Activated naive CD4-positive, alpha-beta T cell treated with anti-CD3 and anti-CD28 coated beads, Interleukin-2, amount 10 ng/mL, durations not matched to agents 7 days and 5 days (primary cell): ENCODE data around the gene ANTKMT.
"Not testable (repeated sequence)": the region's sequence is repeated elsewhere in the genome, so short reads cannot be mapped to it uniquely, and the experiment has no call there.

Experiments used
- CTCF ChIA-PET: fragments of 350-600 bp; sonication (Branson Sonifier 250); formaldehyde crosslinking; loops from one replicate; lab custom pipeline; 2021; ENCODE audit warnings: antibody characterized with exemption; lab: Charles Lee
- DNase-seq: peaks from one replicate; pipeline ENCODE4 v3.0.0-alpha.2; 2020
- H3K27ac Mint-ChIP-seq: one replicate; pipeline ENCODE4 v1.8.0; 2021; ENCODE audit warnings: mild to moderate bottlenecking, moderate library complexity, mixed read lengths
- H3K27me3 Mint-ChIP-seq: one replicate; pipeline ENCODE4 v1.8.0; 2021; ENCODE audit warnings: mild to moderate bottlenecking, mixed read lengths
- H3K36me3 Mint-ChIP-seq: one replicate; pipeline ENCODE4 v1.8.0; 2021; ENCODE audit warnings: mixed read lengths
- H3K4me1 Mint-ChIP-seq: one replicate; pipeline ENCODE4 v1.8.0; 2021; ENCODE audit warnings: mixed read lengths
- H3K4me3 Mint-ChIP-seq: one replicate; pipeline ENCODE4 v1.8.0; 2021; ENCODE audit warnings: mild to moderate bottlenecking, moderate library complexity, mixed read lengths
- H3K9me3 Mint-ChIP-seq: one replicate; pipeline ENCODE4 v1.8.0; 2021; ENCODE audit warnings: mixed read lengths

Gene ANTKMT

DNA sequence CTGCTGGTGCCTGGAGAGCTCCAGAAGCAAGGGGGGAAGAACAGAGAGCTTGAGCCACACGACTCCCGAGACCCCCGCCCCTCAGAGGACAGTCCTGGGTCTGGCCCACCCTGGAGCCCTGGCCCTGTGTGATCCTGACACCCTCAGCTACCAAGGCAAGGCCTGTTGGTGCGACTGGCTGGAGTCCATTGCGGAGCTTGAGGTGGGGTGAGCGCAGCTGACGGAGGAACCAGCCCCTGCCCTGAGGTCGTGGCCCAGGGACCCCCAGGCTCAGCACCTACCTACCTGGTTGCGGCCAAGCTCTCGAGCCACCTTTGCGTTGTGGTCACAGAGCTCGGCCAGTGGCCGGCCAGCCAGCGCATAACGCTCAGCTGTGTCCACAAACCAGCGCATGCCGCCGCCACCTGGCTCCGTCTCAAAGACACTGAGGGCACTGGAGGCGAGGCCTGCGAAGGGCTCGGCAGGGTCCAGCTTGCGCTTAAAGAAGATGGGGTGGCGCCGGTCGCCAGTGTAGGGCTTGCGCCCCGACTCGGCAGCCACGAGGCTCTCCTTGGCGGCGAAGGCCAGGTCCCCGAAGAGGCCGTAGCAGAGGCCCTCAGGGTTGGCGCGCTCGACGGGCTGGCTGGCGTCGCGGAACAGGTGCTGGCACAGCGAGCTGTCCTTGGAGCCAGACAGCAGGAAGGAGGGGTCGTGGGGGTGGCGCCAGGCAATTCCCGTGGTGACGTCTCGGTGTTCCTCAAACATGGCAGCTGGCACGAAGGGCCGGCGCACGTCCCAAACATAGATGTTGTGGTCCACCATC, 34.3 kb upstream of the ANTKMT start:
- no peaks in the 10 kb centered on the region for H3K9me3 Mint-ChIP-seq
- CTCF ChIA-PET, result no interaction called here
- H3K4me3 Mint-ChIP-seq, result peak overlapping the region; percentile 21
- no peak for DNase-seq
- no peaks in the 10 kb centered on the region for H3K27me3 Mint-ChIP-seq
- peaks cover 43% of the 10 kb centered on the region for H3K4me1 Mint-ChIP-seq
- H3K36me3 Mint-ChIP-seq, result peaks cover 17% of the 10 kb centered on the region
- no peak overlapping the region for H3K27ac Mint-ChIP-seq

DNA sequence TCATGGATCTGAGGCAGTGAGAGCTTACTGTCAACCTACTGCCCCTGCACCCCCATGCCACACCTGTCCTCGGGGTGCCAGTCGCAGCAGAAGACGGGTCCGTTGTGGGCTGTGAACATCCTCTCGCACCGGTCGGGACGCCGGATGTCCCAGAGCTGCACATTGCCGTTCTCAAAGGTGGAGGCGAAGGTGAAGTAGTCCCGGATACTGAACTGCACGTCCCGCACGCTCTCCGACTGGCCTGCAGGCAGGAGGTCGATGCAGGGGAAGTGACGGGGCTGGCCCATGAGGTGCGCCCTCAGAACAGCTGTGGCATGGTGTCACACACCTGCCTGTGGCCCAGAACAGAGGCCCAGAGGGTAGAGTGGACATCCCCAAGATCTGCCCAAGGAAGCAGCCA, 33.4 kb upstream of the ANTKMT start:
- H3K36me3 Mint-ChIP-seq, result peaks cover 10% of the 10 kb centered on the region
- no peak for DNase-seq
- CTCF ChIA-PET, result interaction anchor here (1.0 kb wide), 1 partner anchor 19 kb away, joined by 5 read pairs; the partner anchor contains the start of gene RHOT2
- H3K27ac Mint-ChIP-seq, result no peak overlapping the region
- H3K4me3 Mint-ChIP-seq, result peak overlapping the region; percentile 23
- H3K27me3 Mint-ChIP-seq, result peaks cover under 1% of the 10 kb centered on the region
- H3K9me3 Mint-ChIP-seq, result no peaks in the 10 kb centered on the region
- peaks cover 38% of the 10 kb centered on the region for H3K4me1 Mint-ChIP-seq

DNA sequence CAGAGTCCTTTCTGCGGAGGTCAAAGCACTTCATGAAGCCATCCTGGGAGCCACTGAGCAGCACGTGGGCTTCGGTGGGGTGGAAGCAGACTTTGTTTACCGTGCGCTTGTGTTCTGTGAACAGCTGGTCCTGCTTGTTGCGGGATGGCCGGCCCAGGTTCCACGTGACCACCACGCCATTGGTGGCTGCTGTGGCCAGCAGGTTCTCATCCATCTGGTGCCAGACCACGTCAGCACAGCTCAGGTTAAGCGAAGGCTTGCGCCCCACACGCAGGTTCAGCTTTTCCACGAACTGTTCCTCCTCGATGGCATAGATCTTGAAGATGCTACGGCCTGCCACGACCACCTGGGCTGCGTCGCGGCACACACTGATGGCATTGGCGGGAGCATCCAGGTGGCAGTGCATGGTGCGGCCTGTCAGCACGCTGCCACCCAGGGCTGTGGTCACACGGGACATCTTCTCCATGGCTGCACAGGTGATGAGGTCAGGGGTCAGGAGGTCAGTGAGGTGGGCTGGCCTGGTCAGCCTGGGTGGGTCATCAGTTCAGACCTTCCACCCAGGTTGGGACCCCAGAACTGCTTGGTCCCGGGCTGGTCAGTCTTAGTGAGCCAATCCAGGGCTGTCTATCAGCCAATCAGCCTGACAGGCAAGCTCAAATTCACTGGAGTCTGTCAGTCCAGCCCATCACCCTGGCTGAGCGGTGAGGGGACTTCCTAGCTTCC, 31.6 kb upstream of the ANTKMT start:
- Mint-ChIP-seq H3K9me3 (no peaks in the 10 kb centered on the region), H3K4me3 (peak overlapping the region; percentile 86), H3K4me1 (peaks cover 32% of the 10 kb centered on the region), H3K36me3 (peaks cover 7% of the 10 kb centered on the region), H3K27ac (peak overlapping the region; percentile 88), H3K27me3 (peaks cover 18% of the 10 kb centered on the region)
- DNase-seq, result no peak
- CTCF ChIA-PET, result no interaction called here

DNA sequence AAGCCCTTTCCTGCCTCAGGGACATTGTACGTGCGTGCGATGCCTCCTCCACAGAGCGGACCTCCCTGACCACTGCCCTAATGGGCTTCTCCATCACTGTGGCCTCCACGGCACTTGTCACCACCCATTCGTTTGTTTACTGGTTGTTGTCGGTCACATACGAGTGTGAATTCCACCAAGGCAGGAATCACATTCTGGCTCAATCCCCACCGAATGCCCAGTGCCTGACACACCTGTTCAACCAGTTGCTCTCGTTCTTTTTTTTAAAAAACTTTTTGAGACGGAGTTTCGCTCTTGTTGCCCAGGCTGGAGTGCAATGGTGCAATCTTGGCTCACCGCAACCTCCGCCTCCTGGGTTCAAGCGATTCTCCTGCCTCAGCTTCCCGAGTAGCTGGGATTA, 29.7 kb upstream of the ANTKMT start:
- Mint-ChIP-seq H3K27ac (peak overlapping the region; percentile 88), H3K27me3 (peaks cover 37% of the 10 kb centered on the region), H3K4me1 (peaks cover 36% of the 10 kb centered on the region), H3K4me3 (peak overlapping the region; percentile 86)
- H3K36me3 Mint-ChIP-seq, H3K9me3 Mint-ChIP-seq, CTCF ChIA-PET, DNase-seq: not testable (repeated sequence)

DNA sequence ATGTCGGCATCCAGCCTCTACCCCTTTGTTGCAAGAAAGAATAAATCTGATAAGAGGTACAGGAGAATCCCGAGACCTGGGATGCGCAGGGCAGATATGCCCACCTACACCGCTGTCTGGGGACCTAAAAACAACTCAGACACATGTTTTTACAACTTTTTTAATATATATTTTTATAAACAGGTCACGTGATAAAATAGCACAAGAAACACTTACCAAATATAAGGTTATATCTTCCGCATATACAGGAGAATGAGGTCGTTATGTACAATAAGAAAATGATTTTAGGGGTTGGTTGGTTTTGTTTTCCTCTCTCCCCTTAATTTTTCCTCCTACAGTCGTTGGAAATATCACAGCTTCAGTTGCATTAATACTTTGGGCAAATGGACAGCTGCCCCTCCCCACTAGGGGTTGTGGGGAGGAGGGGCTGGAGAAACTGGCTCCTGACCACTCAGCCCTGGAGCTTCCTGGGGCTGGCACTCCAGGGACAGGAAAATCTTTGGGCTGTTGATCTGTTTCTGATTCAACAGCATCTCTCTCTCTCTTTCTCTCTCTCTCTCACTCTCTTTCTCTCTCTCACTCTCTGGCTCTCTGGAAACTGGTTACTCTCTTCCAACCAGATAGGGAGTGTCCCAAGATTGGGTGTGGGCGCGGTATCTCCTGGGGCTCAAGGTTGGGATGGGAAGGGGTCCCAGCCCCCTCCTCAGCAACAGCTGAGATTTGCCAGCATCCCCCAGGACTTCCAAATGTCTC, 28.4 kb upstream of the ANTKMT start:
- Mint-ChIP-seq H3K4me3 (no peak overlapping the region), H3K27me3 (peaks cover 41% of the 10 kb centered on the region), H3K9me3 (no peaks in the 10 kb centered on the region), H3K36me3 (no peaks in the 10 kb centered on the region), H3K4me1 (peaks cover 47% of the 10 kb centered on the region), H3K27ac (no peak overlapping the region)
- CTCF ChIA-PET, result no interaction called here
- no peak for DNase-seq

DNA sequence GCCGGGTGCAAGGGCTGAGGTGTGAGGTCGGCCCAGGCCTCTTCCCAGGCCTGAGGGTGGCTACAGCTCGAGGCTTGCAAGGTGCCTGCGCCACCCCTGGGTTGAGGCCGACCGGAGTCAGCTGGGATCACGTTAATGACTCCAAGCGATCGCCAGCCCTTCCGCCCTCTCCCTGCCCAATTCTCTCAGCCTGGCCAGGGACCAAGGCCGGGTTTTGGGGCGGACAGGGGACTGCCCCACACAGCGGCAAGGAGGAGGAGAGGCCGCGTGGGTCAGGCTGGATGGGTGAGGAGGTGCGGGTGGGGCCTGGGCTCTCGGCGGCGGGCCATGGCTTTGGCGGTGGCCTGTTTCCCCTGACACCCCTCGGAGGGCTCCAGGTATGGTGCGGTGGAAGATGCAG, 27.6 kb upstream of the ANTKMT start:
- H3K27me3 Mint-ChIP-seq, result peaks cover 45% of the 10 kb centered on the region
- H3K4me1 Mint-ChIP-seq, result peaks cover 48% of the 10 kb centered on the region
- no peak overlapping the region for H3K27ac Mint-ChIP-seq
- H3K36me3 Mint-ChIP-seq, result no peaks in the 10 kb centered on the region
- CTCF ChIA-PET, result no interaction called here
- no peak for DNase-seq
- H3K4me3 Mint-ChIP-seq, result peak overlapping the region; percentile 45
- H3K9me3 Mint-ChIP-seq, result no peaks in the 10 kb centered on the region

DNA sequence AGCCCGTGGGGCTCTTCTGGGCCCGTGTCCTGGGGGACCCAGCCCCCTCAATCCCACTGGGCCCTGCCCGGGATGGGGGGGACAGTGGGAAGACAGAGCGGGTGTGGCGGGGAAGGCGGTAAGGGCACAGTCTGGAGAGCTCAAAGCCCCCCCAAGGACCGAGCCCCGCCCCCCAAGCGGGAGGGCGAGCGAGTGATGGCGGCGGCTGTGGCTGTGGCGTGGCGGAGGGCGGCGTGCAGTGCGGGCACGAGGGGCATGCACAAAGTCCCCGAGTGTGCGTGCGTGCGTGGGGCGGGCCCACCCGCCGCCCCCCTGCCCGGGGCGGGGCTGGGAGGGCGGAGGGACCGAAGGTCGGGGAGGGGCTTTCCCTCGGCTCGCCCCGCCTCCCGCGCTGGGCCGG, 27.2 kb upstream of the ANTKMT start:
- no peak overlapping the region for H3K27ac Mint-ChIP-seq
- no peak for DNase-seq
- H3K4me1 Mint-ChIP-seq, result peaks cover 46% of the 10 kb centered on the region
- CTCF ChIA-PET, result no interaction called here
- peak overlapping the region; percentile 45 for H3K4me3 Mint-ChIP-seq
- H3K36me3 Mint-ChIP-seq, result no peaks in the 10 kb centered on the region
- H3K27me3 Mint-ChIP-seq, result peaks cover 48% of the 10 kb centered on the region
- H3K9me3 Mint-ChIP-seq, result no peaks in the 10 kb centered on the region

DNA sequence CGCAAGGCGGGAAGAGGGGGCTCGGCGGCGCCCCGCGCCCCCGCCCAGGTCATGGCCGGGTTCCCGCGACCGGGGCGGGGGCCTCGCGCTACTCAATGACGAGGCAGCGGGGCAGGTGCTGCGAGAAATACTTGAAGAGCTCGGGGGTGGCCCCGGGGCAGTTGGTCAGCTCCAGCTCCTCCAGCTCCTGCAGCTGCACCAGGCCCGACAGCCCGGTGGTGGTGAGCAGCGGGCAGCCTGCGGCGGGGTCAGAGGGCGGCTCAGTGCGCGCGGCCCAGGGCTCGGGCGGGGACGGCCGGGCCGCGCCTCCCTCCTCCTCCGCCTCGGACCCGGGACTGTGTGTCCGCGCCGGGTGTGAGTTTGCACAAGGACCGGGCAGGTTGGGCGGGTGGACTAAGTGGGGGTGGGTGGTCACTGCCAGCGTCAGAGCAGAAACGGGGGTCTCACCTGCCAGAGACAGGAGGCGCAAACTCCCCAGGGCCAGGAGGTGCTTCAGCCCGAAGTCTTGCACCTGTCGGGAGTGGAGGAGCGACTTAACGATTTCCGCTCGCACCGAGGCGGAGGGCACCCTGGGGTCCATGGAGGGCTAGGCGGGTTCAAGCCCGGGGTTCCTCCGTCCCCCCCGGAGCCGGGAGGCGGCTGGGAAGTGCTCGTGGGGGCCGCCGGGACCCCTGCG, 26.6 kb upstream of the ANTKMT start:
- peaks cover 53% of the 10 kb centered on the region for H3K27me3 Mint-ChIP-seq
- CTCF ChIA-PET, result no interaction called here
- DNase-seq, result no peak
- peak overlapping the region; percentile 63 for H3K4me3 Mint-ChIP-seq
- no peaks in the 10 kb centered on the region for H3K36me3 Mint-ChIP-seq
- H3K9me3 Mint-ChIP-seq, result no peaks in the 10 kb centered on the region
- H3K4me1 Mint-ChIP-seq, result peaks cover 47% of the 10 kb centered on the region
- no peak overlapping the region for H3K27ac Mint-ChIP-seq

DNA sequence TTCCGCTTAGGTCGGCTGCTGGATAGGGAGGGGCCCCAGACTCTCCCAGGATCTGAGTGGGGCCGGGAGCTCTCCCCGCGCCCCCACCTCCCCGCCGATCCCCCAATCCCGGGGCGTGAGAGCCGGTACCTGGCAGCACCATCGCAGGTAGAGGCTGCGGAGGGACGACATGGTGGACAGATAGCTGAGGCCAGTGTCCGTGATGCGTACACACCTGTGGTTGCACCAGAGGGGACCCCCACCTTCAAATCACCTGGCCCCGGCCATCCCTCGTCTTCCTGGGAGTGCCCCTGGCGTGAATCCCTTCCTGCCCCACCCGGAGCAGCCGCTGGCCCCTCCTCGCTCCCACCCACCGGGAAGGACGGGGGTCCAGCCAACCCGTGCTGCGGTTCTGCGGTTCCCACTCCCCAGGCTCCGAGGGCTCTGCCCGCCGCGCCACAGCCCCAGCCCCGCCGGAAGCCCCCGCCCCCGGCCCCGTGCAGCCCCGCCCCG, 26.0 kb upstream of the ANTKMT start:
- H3K36me3 Mint-ChIP-seq, result no peaks in the 10 kb centered on the region
- peak overlapping the region; percentile 50 for H3K4me3 Mint-ChIP-seq
- CTCF ChIA-PET, result interaction anchor here (1.2 to 1.3 kb wide), 2 partner anchors 20 to 24 kb away, joined by 4 read pairs; partner anchors contain the start of gene METRN
- DNase-seq, result peak; percentile 78
- peaks cover 49% of the 10 kb centered on the region for H3K4me1 Mint-ChIP-seq
- peaks cover 59% of the 10 kb centered on the region for H3K27me3 Mint-ChIP-seq
- no peak overlapping the region for H3K27ac Mint-ChIP-seq
- H3K9me3 Mint-ChIP-seq, result no peaks in the 10 kb centered on the region

DNA sequence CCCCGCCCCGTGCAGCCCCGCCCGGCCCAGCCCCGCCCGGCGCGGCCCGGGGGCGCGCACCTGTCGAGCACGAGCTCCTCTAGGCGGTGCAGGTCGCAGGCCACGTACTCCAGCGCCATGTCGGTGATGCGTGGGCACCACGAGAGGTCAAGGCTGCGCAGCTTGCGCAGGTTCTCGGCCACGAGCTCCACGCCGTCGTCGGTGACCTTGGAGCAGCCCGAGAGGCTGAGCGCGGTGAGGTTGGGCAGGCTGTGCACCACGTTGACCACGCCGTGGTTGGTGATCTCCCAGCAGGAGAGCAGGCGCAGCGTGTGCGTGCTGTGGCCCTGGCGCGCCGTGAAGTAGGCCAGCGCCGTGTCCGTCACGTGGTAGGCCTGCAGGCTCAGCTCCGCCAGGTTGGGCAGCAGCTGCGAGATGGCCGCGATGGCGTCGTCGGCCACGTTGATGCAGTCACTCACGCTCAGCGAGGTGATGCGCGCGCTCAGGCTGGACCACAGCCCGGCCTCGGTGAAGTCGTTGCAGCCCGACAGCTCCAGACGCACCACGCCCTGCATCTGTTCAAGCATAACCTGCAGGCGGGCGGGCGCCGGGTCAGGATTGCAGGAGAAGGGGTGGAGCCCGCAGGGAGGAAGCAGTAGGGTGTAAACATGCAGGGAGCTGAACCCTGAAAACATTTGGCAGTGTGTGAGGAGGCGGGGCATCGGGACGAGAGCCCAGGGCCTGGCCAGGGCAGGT, 25.4 kb upstream of the ANTKMT start:
- Mint-ChIP-seq H3K9me3 (no peaks in the 10 kb centered on the region), H3K27ac (peak overlapping the region; percentile 90), H3K27me3 (peaks cover 65% of the 10 kb centered on the region), H3K36me3 (no peaks in the 10 kb centered on the region), H3K4me1 (peaks cover 45% of the 10 kb centered on the region), H3K4me3 (peak overlapping the region; percentile 76)
- DNase-seq, result peak; percentile 81
- CTCF ChIA-PET, result interaction anchor here (1.0 to 1.3 kb wide), 3 partner anchors 17 to 24 kb away, joined by 3 to 4 read pairs (median 4); partner anchors contain the start of gene METRN

DNA sequence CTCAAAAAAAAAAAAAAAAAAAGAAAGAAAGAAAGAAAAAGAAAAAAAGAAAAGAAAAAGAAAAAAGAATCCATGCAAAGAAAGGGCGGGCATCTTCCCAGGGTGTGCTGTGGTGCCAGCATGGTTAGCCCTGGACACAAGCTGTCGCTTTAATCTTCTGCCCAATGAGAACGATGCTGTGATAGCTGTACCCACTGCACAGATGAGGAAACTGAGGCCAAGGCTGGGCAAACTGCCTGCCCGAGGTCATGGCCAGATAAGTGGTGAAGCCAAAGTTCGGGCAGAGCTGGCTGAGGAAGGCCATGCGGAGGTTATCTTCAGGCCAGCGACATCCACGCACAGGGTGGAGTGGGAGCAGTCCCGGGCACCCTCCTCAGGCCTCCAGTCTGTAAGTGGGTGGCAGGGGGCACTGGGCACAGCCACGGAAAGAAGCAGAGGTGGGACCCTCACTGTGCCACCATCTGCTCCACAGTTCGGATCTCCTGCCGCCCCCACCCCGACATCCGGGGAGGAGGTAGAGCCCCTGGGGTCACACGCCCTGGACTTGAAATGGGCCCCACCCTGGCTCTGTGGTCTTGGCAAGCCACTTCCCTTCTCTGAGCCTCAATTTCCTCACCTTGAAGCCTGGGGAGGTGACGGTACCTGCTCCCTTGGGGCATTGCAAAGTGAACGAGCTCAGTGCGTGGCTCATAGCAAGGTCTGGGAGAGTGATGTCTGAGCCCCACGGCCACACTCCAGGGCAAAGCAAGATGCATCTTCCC, 21.9 kb upstream of the ANTKMT start:
- CTCF ChIA-PET, result no interaction called here
- Mint-ChIP-seq H3K4me1 (peaks cover 33% of the 10 kb centered on the region), H3K36me3 (no peaks in the 10 kb centered on the region), H3K4me3 (no peak overlapping the region), H3K27me3 (peaks cover 86% of the 10 kb centered on the region), H3K9me3 (no peaks in the 10 kb centered on the region), H3K27ac (peak overlapping the region; percentile 75)
- DNase-seq, result peak; percentile 53

DNA sequence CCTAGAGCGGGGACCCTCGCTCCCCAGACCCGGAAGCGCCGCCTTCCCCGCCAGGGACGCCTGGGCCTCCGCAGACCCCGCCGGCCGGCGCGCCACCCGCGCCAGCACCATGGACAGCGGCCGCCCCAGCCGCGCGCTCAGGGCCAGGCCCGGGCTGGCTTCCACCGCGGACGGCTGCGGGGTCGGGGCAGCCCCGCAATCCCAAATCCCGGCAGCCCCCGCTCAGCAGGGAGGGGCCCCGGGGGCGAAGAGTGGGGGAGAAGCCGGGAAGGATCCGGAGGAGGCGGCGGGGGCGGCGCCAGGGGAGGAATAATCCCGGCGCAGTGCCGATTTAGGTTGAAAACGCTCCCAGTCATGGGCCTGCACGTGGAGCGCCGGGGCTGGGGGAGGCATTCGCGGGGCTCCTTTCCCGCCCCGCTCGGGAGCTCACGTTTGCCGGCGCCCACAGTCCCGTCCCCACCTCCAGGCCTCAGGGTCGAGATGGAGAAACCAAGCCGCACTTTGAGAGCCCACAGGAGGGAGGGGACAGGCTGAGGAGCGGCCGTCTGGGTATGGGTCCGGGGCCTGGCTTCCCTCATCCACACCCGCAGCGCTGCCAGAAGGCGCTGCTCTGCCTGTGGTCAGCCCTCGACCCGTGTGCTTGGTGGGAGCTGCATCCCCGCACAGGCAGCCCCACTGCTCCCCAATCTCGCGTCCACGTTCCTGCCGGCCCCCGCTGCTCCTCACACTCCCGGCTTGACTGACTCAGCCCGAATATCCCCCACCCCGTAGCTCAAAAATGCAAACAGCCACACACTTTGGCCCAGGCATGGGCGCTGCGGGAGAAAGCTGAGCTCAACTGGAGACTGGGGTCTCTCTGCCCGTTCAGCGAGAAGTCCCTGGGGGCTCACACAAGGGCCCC, 20.0 kb upstream of the ANTKMT start:
- peaks cover 24% of the 10 kb centered on the region for H3K4me1 Mint-ChIP-seq
- H3K4me3 Mint-ChIP-seq, result no peak overlapping the region
- no peaks in the 10 kb centered on the region for H3K9me3 Mint-ChIP-seq
- no peaks in the 10 kb centered on the region for H3K36me3 Mint-ChIP-seq
- H3K27me3 Mint-ChIP-seq, result peaks cover 78% of the 10 kb centered on the region
- peak; percentile 65 for DNase-seq
- H3K27ac Mint-ChIP-seq, result no peak overlapping the region
- CTCF ChIA-PET, result interaction anchor here (0.7 to 2.9 kb wide), 2 partner anchors 12 to 84 kb away, joined by 3 to 15 read pairs; no protein-coding TSS in a partner anchor
